Hematopoietic multipotent progenitor cell treated with erythropoietin and hydrocortisone succinate and interleukin-3 and kit ligand, for 4 days (in vitro differentiated cells): ENCODE data around the gene CLDN15.
"Not testable (repeated sequence)": the region's sequence is repeated elsewhere in the genome, so short reads cannot be mapped to it uniquely, and the experiment has no call there.

ENCODE experiments used
- DNase-seq: peaks from one replicate; pipeline ENCODE4 v3.0.0-alpha.2; 2015

The CLDN15 gene

DNA sequence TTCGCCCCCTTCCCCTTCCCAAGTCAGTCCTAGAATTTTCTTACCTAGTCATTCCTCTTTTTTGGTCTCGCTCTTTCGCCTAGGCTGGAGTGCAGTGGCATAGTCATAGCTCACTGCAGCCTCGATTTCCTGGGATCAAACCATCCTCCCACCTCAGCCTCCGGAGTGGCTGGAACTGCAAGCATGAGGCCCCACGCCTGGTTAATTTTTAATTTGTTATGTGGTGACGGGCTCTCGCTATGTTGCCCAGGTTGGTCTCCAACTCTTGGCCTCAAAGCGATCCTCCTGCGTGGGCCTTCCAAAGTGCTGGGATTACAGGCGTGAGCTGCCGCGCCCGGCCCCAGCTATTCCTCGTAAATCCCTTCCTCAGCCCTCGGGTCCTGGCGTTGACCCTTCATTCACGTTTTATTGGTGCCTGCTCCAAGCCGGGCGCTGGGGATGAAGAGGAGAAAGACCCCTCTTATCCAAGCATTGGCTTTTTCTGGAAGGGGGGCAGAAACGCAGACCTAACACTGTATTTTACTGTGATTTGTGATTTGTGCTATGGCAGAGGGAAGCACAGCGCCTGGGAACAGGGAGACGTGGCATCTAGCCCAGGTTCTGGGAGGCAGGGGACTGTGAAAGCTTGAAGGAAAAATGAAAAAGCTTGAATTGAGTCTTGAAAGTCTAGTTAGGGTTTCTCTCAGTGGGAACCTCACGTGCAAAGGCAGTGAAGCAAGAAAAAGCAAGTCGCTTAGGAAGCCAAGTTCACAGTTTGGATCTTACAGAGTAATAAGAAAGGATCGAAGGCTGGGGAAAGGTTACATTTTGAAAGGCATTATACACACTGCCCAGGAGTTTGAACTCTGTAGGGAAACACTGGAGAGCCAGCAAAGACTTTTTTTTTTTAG lies 19.1 kb downstream of the CLDN15 start:
- DNase-seq: no peak

- DNase-seq: peak; percentile 100
Measured at GRCh38 chr7:101217388-101218235, 20.0 kb downstream of the CLDN15 start, which contains the start of the genes PLOD3 and ZNHIT1. Gene PLOD3 (minus strand): TSS chr7:101217581. CDS start chr7:101217274, 307 bp downstream. Gene ZNHIT1 (plus strand): TSS chr7:101218165. CDS start chr7:101218196, 31 bp downstream.

DNA sequence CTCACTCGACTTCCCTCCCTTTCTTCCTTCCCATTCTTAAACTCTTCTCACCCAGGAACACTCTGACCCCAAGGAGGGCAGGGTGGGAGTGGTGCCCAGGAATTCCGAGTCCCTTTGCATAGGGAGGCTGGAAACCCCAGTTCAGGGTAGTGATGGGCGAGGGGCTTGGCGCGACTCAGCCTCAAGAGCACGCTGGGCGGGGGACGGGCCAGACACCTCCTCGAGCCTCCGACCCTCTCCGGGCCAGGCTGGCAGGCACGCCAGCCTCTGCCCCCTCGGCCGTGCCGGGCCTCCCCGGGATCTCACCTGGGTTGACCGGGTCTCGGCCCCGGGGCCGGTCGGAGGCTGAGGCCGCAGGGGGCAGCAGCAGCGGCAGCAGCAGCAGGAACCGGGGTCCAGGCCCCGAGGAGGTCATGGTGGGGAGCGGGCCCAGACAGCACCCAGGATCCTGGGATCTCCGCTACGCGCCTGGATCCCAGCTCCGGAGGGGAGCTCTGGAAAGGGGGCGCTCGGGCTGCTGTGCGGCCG lies 20.7 kb downstream of the CLDN15 start:
- no peak for DNase-seq

DNA sequence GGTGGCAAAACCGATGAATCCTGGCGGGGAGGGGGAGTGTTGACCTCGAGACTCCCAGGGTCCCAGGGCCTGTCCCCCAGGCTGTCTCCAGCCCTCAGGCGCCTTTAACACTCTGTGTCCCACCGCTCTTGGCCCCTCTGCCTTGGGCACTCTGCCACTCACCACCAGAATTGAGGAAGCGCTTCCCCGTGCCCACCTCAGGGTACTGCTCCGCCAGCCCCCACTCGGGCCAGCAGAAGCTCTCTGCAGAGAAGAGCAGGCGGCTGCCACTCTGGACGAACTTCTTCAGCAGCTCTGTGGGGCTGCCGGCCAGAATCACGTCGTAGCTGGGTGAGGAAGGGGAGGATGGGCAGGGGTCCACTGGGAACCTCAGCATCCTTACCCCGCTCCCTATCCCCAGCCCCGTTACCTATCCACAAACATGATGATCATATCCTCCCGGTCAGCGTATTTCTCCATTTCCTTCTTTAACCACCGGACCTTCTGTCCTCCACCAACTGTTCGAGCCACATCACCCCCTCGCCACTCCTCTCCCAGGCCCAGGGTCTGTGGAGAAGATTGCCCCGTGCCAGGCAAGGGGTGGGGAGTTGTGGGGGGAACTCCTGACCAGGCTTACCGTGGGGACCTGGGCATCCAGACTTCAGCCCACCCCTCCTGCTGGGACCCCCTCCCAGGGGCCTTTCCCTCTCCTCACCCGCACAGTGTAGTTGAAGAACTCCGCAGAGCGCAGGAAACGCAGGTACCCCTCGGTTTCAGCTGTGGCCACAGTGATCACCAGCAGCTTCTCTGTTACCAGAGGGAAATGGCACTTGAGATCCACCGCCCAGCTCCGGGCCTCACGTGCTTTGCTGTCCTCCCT lies 21.4 kb downstream of the CLDN15 start:
- DNase-seq: peak; percentile 57

DNA sequence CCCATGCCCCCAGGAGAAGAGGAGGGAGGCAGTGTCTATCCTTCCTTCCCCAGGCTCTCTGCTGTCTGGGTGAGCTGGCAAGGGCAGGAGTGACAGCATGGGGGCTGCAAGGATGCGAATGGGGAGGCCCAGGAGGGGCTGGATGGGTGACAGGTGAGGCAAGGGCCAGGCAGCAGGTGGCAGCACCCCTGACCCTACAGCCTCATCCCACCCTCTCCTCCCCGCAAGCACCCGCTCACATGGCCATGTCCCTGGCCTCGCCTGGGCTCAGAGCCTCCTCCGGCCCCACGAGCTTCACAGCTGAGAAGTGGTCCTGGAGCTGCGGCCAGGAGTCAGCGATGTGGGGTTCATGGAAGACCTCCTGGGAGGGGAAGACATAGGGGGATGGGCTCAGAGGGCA lies 25.6 kb downstream of the CLDN15 start:
- DNase-seq: no peak

- no peak for DNase-seq
Measured at GRCh38 chr7:101211501-101211900, 26.1 kb downstream of the CLDN15 start.

DNA sequence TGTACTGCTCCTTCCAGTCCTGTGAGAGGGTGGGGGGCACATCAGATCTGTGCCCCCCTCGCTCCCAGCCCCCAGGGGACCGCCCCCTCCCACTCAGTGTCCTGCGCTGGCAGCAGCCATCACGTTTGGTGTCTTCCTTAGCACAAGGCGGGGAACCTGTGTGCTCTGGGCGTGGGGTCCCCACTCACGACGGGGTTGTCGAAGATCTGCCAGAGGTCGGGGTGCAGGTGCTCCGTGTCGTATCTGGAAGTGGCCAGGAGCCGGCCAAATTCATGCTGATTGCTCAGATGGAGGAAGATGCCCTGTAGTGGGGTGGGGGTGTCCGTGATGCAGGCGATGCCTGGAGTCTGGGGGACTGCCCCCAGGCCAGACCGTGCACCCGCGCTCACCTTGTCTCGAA lies 27.5 kb downstream of the CLDN15 start:
- no peak for DNase-seq

- no peak for DNase-seq
Measured at GRCh38 chr7:101208794-101209193, 28.8 kb downstream of the CLDN15 start.

DNA sequence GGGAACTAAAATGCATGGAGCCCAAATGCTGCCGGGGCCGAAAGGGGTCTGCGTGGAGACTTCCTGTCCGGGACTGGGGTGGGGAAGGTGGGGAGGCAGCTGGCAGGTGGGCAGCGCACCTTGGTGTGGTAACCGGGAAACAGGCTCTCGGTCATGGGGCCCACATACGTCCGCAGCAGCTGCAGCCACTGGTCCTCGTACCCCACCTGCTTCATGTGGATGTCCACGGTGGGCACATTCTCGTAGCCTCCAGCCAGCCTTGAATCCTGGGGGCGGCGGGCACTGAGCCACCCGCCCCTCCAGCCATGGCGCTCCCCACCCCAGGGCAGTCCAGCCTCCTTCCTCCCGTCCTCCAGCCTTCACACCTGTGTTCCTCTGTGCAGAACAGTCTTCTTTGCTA lies 30.1 kb downstream of the CLDN15 start:
- no peak for DNase-seq

DNA sequence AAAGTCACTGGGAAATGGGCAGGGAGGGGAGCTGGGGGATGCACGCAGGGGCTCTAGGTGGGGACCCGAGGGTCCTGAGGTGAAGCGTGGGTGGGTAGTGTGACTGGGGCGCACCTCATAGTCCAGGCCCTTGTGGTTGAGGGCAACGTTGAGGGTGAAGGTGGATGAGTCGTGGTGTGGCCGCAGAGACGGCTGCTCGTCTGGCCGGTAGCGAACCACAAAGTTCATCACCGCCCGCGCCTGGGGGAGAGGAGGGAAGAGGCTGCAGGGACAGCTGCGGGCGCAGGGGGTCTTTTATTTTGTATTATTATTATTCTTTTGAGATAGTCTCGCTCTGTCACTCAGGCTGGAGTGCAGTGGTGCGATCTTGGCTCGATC lies 30.9 kb downstream of the CLDN15 start:
- DNase-seq: no peak

DNA sequence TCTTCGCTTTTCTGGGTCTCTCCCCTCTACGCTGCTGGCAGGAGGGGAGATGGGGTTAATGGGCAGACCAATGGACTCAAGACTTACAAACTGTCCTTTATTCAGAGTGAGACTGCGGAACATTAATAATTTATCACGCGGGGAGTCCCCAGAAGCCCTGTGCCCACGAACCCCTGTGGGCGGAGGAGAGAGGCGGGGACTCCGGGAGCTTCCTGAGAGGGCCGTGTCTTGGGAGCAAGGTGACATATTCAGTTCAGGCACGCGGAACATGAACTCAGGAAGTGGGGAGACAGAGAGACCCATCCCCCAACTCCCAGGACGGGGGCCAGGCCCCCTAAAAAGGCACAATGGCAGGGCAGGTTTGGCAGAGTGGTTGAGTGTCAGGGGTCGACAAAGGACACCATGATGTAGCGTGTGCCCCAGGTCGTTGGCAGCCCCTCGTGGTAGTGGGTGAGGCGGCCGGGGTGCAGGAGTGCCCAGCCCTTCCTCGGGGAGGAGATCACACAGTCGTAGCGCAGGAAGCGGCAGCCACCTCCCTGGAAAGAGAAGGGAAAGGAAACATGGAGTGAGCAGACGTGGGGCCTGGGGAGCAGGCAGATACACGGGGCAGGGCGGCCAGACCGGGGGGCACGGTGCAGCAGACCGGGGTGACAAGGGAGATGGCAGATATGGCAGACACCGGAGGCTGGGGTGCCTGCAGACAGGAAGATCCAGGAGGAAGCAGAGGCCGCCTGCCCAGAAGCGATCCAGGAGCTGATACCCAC lies 31.5 kb downstream of the CLDN15 start:
- DNase-seq: no peak

GRCh38 chr7:101203740-101204738 lies 33.6 kb downstream of the CLDN15 start:
- DNase-seq: not testable (repeated sequence)

GRCh38 chr7:101202603-101202918 lies 35.0 kb downstream of the CLDN15 start:
- DNase-seq: no peak

DNA sequence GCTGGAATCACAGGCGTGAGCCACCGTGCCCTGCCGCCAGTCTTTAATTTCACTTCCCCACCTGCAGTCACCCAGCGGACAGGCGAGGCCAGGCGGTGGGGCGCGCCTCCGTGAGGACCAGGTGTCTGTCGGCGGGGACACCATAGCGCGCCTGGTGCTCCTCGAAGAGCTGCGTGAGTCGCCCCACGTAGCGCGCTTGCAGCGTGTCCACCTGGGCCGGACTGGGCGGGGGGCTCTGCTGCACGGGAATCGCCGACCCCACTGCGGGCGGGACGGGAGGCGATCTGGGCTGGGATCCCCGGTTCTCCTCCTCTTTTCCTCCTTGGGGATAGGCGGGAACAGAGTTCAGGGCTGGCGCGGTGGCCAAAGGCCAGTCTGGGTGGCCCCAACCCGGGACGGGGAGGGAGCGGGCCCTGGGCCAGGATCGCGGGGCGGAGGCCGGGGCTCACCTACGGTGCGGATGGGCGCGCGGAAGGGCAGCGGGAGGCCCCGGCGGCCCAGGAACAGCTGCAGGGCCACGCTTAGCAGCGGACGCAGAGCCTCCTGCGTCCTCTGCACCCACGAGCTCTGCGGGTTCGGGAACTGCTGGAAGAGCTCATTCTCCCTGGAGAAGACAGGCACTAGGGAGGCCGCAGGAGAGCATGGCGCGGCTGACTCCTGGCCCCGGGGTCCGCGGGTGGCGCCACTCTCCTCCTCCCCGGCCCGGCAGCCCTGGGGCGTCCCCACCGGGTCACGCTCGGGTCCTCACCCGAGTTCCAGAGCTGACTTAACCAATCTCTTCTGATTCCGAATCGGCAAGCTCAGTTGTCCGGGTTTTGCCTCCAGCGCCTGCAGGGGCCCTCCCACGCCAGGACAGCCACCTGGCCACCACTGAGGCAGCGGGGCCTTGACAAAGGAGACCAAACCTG lies 35.7 kb downstream of the CLDN15 start:
- no peak for DNase-seq

DNA sequence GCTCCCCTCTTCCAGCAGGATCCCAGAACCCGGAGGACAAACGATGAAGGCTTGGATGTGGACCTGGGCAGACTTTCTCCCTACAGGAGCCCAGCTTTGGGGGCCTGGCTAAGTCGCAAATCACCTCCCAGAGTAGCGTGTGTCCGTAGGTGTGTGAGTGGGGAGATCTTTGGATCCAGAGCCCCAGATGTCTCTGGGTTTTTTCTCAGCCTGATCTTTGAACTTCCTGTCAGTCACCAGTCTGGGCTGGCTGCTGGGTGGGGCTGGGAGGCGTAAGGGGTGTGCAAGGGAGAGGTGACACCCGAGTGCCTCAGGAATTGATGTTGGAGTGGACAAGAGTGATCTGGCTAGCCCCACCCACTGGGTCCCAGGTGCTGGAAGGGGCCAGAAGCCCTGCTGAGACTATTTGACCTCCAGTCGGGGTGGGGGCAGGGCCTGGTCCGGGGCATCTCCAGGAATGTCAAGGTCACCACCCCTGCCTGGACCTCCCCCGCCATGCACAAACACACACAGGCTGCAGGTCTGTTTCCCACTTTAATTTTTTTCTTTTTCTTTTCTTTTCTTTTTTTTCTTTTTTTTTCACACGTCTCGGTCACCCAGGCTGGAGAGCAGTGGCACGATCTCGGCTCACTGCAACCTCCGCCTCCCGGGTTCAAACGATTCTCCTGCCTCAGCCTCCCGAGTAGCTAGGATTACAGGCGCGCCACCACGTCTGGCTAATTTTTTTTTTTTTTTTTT lies 36.6 kb downstream of the CLDN15 start, which contains the start of gene MOGAT3:
Gene MOGAT3 (minus strand): TSS at position 175 of the 738 bp plus-strand sequence. CDS start 182 bp downstream, outside the sequence.
- DNase-seq: no peak

DNA sequence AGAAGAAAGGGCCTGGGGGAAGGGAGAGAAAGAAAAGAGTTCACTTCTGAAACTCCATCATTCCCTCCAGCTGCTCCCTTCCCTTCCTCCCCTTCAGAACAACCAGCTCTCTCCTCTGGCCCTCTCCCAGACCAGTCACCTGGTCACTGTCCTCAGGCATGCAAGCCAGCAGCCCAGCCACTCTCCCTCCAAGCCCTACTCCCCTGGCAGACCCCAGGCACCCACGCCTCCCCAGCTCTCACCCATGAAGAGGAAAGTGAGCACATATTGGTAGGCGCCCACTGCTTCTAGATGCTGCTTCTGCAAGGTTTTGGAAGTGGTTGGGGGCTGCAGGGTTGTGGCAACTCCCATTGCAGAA lies 37.1 kb downstream of the CLDN15 start:
- DNase-seq: no peak

DNA sequence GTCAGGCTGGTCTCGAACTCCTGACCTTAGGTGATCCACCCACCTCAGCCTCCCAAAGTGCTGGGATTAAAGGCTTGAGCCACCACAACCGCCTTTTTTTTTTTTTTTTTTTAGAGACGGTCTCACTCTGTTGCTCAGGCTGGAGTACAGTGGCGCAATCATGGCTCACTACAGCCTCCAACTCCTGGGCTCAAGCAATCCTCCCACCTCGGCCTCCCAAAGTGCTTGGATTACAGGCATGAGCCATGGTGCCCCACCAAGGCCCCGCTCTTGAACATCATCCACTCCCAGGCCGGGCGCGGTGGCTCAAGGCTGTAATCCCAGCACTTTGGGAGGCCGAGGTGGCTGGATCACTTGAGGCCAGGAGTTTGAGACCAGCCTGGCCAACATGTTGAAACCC lies 38.1 kb downstream of the CLDN15 start:
- DNase-seq: not testable (repeated sequence)

DNA sequence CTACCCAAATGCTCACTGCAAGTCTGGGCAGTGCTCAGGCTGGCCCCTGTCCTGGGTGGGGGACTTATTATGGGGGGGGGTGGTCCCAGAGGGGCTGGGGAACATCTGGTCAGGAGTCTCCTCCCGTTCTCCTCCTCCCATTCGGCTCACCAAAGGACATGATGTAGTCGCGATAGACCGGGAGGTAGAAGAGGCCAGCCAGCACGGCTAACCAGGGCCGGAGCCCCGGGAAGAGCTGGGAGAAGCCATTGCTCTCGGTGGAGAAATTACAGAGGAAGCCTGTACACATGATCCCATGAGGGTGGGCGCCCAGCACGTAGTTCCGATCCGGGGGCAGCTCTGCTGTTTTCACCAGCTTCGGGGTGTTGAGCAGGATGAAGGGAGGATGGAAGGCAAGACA lies 39.1 kb downstream of the CLDN15 start:
- no peak for DNase-seq

- DNase-seq: no peak
Measured at GRCh38 chr7:101197991-101198390, 39.6 kb downstream of the CLDN15 start.
